Heart left ventricle (tissue), 16 donors: ENCODE measurements around the gene GPR119. TPM values are rescaled to one million over a fixed set of nuclear protein-coding genes. Genes with fewer than 3 reads are reported as not detected.

Experiments used
- ATAC-seq, 4 donors: fragments of 200-7000 bp; cut with Tn5 transposase; one replicate each; pipeline ENCODE4 v1.9.1; 2020 to 2022; ENCODE audit warnings: moderate library complexity in 4 of 4, mild to moderate bottlenecking in 3 of 4, moderate number of reproducible peaks in 1 of 4
- DNase-seq, 5 donors: peaks; one replicate each; pipeline ENCODE4 v3.0.0-alpha.2; 2020
- H3K27ac ChIP-seq, 12 donors: fragments of 200-600 bp; sonication (generic) in 4 of 12; one replicate each; pipeline versions ENCODE4 v1.5.0 to v1.8.0; 2016 to 2022; ENCODE audit warnings: mild to moderate bottlenecking in 2 of 12
- H3K27me3 ChIP-seq, 9 donors: fragments of 200-600 bp; sonication (generic) in 2 of 9; one replicate each; pipeline versions ENCODE4 v1.5.1 to v1.8.0; 2016 to 2022; ENCODE audit warnings: mild to moderate bottlenecking in 3 of 9
- H3K36me3 ChIP-seq, 9 donors: fragments of 200-600 bp; sonication (generic) in 2 of 9; one replicate each; pipeline versions ENCODE4 v1.5.0 to v1.8.0; 2018 to 2022; ENCODE audit warnings: mild to moderate bottlenecking in 2 of 9
- H3K4me1 ChIP-seq, 12 donors: fragments of 200-600 bp; sonication (generic) in 4 of 12; one replicate each; pipeline versions ENCODE4 v1.5.0 to v1.8.0; 2016 to 2022; ENCODE audit warnings: mild to moderate bottlenecking in 3 of 12
- H3K4me3 ChIP-seq, 12 donors: fragments of 200-600 bp; sonication (generic) in 4 of 12; one replicate each; pipeline versions ENCODE4 v1.5.0 to v1.8.0; 2017 to 2022; ENCODE audit warnings: mild to moderate bottlenecking in 9 of 12, moderate library complexity in 4 of 12
- H3K9me3 ChIP-seq, 12 donors: fragments of 200-600 bp; sonication (generic) in 4 of 12; one replicate each; pipeline versions ENCODE4 v1.5.0 to v1.8.0; 2016 to 2022; ENCODE audit warnings: mild to moderate bottlenecking in 1 of 12
- POLR2A ChIP-seq, 2 donors: fragments of 450-650 bp; IDR thresholded peaks; one replicate each; pipeline ENCODE4 v1.6.1; 2017; ENCODE audit warnings: antibody characterized with exemption in 2 of 2, mild to moderate bottlenecking in 2 of 2, moderate library complexity in 2 of 2
- WGBS, 4 donors: extraction: QIAGEN DNeasy Blood & Tissue Kit in 2 of 4; methylation state at CpG; one replicate each; pipeline versions ENCODE4 v1.1.5 to v1.1.7; 2013 to 2018; 5-methylcytosine and 5-hydroxymethylcytosine counted together
- intact Hi-C, 10 donors: fragments of 100-400 bp; cut with DNase I; formaldehyde crosslinking; loops; one replicate each; pipeline versions ENCODE4 v1.11.1 to v1.14.2; 2022
- polyA plus RNA-seq, 2 donors: library from polyadenylated mRNA; stranded (reverse); fragments of 200-250 nt; gene quantifications; one replicate each; pipeline ENCODE4 v1.2.3, GENCODE V29; 2013
- total RNA-seq, 9 donors: library from RNA; depleted of rRNA in 2 of 9; stranded (reverse); fragments of >200 nt in 2 of 9; fragmentation: NEBNext Ultra II Directional in 3 of 9; extraction: Animal tissue kit (Norgen Biotek cat#: 25700) in 3 of 9; gene quantifications; one replicate each; pipeline versions ENCODE4 v1.1.0 to v1.2.4, GENCODE V29; 2016 to 2023
- TF ChIP-seq, protein P1 (sequence below), 12 donors: fragments of 200-600 bp; sonication (generic) in 4 of 12; IDR thresholded peaks; one replicate each; pipeline versions ENCODE4 v1.5.0 to v1.8.0; 2018 to 2022; ENCODE audit warnings: antibody characterized with exemption in 12 of 12, mild to moderate bottlenecking in 5 of 12
- donor health status: ischemic (EF 13 %, LVEDD 7.1; RV severe dilation, severe dysfunction).
- donor health status: healthy with polysubstance abuse.
- donor health status: DM: no; HTN: yes; CAD: no.
- donor health status: DM: no; HTN: no; CAD: no.
- donor health status: ischemic (EF 25% LVEDD 6.9; RV normal size, moderate dysfunction).
- donor health status: ischemic (EF 25% LVEDD 5.7; RV mildly dilated, moderate dysfunction).
- donor health status: healthy.
- donor health status: DM: yes; HTN: yes; CAD: no.
- donor health status: ischemic (EF 35%, LVEDD 5.7; RV mildly dilated, moderate dysfunction).
- donor health status: nonischemic (EF 11% LVEDD 7.7; RV severe dilation, severe dysfunction).
- donor health status: DM: yes; HTN: yes; CAD: no.
- donor health status: PGD.
- donor health status: ischemic (EF 29% LVEDD 5.4; RV normal size, mild dysfunction).
- donor health status: nonischemic (EF 23%, LVEDD 6.1; RV moderate dilation, normal function).

GPR119 gene
- total and polyA plus RNA-seq, 11 donors = not detected

DNA sequence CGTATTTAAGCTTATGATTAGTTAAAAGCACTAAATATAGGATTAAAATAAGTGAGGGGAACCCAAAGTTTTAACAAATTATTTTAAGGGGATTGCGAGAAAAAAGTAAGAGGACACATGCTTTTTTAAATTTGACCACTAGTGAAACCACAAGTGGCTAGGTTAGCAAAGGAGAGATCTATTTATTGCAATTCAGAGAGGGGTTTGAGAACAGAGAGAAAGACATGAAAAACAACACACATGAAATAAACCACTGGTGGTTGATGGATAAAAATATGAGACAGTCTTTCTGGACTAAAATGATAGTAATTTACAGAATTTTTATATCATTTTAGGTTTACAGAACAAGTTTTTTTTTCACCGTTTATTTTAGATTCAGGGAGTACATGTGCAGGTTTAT, 33.9 kb downstream of the GPR119 start:
- TF ChIP-seq, protein P1, sequence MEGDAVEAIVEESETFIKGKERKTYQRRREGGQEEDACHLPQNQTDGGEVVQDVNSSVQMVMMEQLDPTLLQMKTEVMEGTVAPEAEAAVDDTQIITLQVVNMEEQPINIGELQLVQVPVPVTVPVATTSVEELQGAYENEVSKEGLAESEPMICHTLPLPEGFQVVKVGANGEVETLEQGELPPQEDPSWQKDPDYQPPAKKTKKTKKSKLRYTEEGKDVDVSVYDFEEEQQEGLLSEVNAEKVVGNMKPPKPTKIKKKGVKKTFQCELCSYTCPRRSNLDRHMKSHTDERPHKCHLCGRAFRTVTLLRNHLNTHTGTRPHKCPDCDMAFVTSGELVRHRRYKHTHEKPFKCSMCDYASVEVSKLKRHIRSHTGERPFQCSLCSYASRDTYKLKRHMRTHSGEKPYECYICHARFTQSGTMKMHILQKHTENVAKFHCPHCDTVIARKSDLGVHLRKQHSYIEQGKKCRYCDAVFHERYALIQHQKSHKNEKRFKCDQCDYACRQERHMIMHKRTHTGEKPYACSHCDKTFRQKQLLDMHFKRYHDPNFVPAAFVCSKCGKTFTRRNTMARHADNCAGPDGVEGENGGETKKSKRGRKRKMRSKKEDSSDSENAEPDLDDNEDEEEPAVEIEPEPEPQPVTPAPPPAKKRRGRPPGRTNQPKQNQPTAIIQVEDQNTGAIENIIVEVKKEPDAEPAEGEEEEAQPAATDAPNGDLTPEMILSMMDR (IDR thresholded peaks at IDR 0.05) = no peak
- no peak for TF ChIP-seq POLR2A (IDR thresholded peaks at IDR 0.05)
- intact Hi-C loops = no loop called here
- Histone ChIP-seq H3K9me3 (no peaks in the 10 kb centered on the region), H3K27ac (no peak overlapping the region), H3K27me3 (no peaks in the 10 kb centered on the region), H3K4me1 (peaks cover 0 to 6% (median 0%) of the 10 kb centered on the region in 12 donors), H3K4me3 (no peak overlapping the region), H3K36me3 (peaks cover 0 to 27% (median 9%) of the 10 kb centered on the region in 9 donors)
- 80 to 95% (median 90%) methylated on average over 3 of the region's 3 CpGs for WGBS, 4 donors
- ATAC-seq (no peak), DNase-seq (no peak)

DNA sequence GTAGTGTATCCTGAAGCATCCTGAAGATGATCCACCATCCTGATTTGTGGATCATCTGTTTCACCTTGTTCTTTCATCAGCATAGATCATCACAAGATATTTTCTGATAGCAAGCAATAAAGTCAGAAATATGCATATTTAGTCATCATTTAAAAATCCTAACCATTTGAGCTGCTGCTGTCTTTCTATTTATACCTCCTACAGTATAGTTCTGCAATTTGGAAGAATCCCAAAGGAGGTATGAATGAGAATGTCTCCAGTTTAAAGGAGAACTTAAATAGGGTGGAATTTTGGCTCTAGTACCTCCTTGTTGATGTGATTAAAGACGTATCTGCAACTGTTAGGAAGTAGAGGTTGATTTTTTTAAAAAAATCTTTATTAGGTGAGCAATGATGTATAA, 38.2 kb downstream of the GPR119 start:
- ATAC-seq = no peak
- intact Hi-C loops = no loop called here
- Histone ChIP-seq H3K4me1 (peaks cover 0 to 6% (median 0%) of the 10 kb centered on the region in 12 donors), H3K9me3 (no peaks in the 10 kb centered on the region), H3K27me3 (no peaks in the 10 kb centered on the region), H3K27ac (no peak overlapping the region), H3K4me3 (no peak overlapping the region), H3K36me3 (peaks cover 0 to 27% (median 9%) of the 10 kb centered on the region in 9 donors)
- WGBS, 4 donors = 16 to 36% (median 25%) methylated on average over 1 of the region's 1 CpG
- DNase-seq = no peak
- TF ChIP-seq, protein P1 (IDR thresholded peaks at IDR 0.05) = no peak
- TF ChIP-seq POLR2A (IDR thresholded peaks at IDR 0.05) = no peak

DNA sequence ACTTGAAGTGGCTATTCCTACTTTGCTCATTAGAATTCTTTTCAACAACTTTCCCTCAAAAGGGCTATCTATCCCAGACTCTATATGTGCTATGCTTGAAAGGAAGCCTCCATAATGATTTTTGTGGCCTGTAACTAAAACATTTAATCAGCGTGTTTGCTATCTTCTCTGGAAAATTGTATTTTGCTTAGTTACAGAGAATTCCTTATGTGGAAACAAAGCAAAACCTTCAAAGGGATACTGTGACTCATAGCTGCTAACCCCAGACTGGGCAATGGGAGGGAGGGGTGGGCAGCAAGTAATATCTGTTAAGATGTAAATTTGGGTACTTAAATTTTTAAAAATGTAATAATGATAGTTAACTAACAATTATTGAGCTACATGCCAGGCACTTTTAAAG, 42.1 kb downstream of the GPR119 start:
- DNase-seq (no peak), ATAC-seq (no peak)
- H3K4me1 ChIP-seq = peaks cover 0 to 6% (median 0%) of the 10 kb centered on the region in 12 donors
- intact Hi-C loops = loop anchor here in 1 of 10 donors (5.0 kb wide), 1 partner anchor 76 kb away; the partner anchor contains the start of gene ZNF280C
- H3K9me3 ChIP-seq = no peaks in the 10 kb centered on the region
- no peak overlapping the region for H3K4me3 ChIP-seq
- no peak overlapping the region for H3K27ac ChIP-seq
- WGBS, 4 donors = 87 to 100% (median 92%) methylated on average over 1 of the region's 1 CpG
- H3K36me3 ChIP-seq = no peaks in the 10 kb centered on the region
- no peak for TF ChIP-seq POLR2A (IDR thresholded peaks at IDR 0.05)
- TF ChIP-seq, protein P1 (IDR thresholded peaks at IDR 0.05) = no peak
- H3K27me3 ChIP-seq = no peaks in the 10 kb centered on the region

DNA sequence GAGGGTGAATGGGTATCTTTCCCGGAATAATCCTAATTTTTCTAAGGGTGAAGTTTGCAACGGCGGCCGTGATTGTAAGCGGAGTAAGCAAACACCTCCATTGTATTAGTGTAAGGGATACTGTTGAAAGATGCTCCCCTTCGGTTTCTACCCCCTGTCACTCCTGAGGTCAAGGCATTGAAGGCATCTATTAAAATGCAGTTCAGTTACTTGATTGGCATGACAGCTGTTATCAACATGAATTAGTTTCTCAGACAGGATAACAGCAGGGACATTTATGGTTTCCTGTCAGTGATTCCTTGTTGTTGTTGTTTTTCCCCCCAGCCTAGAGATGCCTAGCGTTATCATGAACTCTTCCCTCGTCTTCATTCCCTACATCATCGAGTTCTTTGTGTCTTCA, 45.2 kb downstream of the GPR119 start:
- TF ChIP-seq, protein P1 (IDR thresholded peaks at IDR 0.05) = no peak
- no peaks in the 10 kb centered on the region for H3K27me3 ChIP-seq
- no peaks in the 10 kb centered on the region for H3K9me3 ChIP-seq
- DNase-seq = no peak
- intact Hi-C loops = loop anchor here in 1 of 10 donors (5.0 kb wide), 1 partner anchor 73 kb away; the partner anchor contains the start of gene ZNF280C
- ATAC-seq = no peak
- H3K4me3 ChIP-seq = peak overlapping the region; percentile 40 to 85 (median 70)
- WGBS, 4 donors = 2 to 40% (median 22%) methylated on average over 9 of the region's 9 CpGs
- H3K36me3 ChIP-seq = no peaks in the 10 kb centered on the region
- H3K27ac ChIP-seq = peak overlapping the region in 8 of 12 donors; percentile 18 to 59 (median 48)
- peaks cover 0 to 4% (median 0%) of the 10 kb centered on the region in 12 donors for H3K4me1 ChIP-seq
